GM21528 (cell line): ENCODE data around the gene TMEM120B.
"Not testable (repeated sequence)": the region's sequence is repeated elsewhere in the genome, so short reads cannot be mapped to it uniquely, and the experiment has no call there.

Source experiments
- ATAC-seq: cut with Tn5 transposase; IDR thresholded peaks from one replicate; pipeline ENCODE4 v1.9.1; 2021; ENCODE audit warnings: mild to moderate bottlenecking, moderate library complexity; ENCODE audit not compliant: unreplicated experiment, low FRiP score

The TMEM120B gene

DNA sequence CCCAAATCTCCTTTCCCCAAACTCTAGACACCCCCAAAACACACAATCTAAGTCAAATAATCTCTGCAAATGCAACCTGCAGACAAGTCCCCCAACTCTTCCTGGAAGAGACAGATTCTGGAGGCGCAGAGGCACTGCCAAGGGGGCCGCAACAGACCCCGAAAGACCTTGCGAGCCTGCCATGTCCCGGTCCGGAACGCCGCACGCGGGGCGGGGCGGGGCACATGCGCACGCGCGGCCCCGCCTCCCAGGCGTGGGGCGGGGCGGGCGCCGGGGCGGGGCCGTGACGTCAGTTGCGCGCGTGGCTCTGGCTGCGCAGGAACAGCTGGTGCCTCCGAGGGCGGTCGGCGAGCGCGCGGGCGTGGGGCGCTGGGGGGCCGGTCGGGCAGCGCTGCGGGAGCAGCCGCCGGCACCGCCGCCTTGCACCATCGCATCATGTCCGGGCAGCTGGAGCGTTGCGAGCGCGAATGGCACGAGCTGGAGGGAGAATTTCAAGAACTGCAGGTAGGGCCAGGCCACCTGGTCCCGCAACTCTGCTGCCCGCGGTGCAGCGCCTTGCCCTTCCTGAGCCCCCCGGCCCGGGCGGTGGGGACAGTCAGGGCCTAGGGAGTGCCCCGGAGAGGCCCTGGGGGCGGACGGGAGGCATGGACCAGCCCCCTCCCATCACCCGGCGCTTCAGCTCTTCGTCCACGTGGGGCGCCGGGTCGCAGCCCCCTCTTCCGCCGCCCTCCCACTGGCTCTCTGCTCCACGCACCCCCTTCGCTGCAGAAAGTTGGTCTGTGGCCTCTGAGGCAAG is at the start of gene TMEM120B:
TSS of gene TMEM120B (plus strand) at position 292 of the 796 bp plus-strand sequence. CDS start at position 436, 144 bp downstream.
- peak; percentile 83 for ATAC-seq

- no peak for ATAC-seq
These were observed 49.0 kb upstream of the TMEM120B start for GRCh38 chr12:121663610-121663929.

- not testable (repeated sequence) for ATAC-seq
These were observed 45.7 kb upstream of the TMEM120B start for GRCh38 chr12:121666829-121667228.

- ATAC-seq, result no peak
These were observed 43.6 kb upstream of the TMEM120B start for GRCh38 chr12:121668750-121669520.

DNA sequence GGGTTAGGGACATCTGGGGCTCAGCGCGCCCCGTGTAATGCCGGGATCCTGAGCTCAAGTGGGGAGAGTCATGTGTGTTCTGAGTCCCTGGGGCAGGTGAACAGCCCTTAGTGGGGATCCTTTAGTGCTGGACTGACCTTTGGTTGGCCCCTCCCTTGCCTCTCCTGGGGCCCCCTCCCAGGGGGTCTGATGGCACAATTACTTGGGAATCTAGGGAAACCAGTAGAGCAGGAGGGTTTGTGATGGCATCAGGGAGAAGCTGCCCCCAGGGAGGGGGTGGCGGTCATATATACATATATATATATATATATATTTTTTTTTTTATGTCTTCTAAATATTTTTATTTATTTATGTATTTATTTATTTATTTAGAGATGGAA is 43.0 kb upstream of the TMEM120B start, which contains the start of gene MORN3:
TSS of gene MORN3 (minus strand) at position 134 of the 380 bp plus-strand sequence. CDS start 171 bp downstream, outside the sequence.
- no peak for ATAC-seq

DNA sequence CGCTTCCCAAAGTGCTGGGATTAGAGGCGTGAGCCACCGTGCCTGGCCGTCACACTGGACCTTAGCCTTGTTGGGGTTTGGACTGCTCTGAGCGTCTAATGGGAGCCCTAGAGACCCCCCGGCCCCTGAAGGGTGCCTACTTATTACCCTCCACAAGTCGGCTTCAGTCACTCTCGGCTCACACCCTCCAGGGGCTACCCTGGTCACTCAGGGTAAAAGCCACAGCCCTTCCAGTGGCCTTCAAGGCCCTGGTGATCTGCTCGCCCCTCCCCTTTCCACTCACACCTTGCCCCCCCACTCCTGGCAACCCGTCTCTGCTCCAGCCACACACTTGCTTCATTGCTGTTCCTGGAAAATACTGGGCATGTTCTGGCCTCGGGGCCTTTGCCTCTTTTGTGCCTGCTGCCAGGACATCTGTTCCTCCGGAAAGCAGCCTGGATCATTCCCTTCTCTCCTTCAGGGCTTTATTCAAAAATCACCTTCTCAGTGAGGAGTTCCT is 39.5 kb upstream of the TMEM120B start:
- no peak for ATAC-seq

GRCh38 chr12:121676190-121676589 is 36.4 kb upstream of the TMEM120B start:
- ATAC-seq, result no peak

DNA sequence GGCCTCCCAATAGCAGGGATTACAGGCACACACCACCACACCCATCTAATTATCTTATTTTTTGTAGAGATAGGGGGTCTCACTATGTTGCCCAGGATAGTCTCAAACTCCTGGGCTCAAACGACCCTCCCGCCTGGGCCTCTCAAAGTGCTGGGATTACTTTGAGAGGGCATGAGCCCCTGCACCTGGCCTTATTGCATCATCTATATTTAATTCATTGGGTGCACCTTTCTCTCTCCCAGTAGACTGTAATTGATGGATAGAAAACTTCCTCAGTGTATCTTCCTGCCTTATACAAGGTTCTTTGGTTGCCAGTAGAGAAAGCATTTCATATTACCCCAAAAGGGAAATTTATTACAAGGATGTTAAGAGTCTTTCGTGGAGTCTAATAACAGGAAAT is 34.2 kb upstream of the TMEM120B start:
- ATAC-seq, result no peak

DNA sequence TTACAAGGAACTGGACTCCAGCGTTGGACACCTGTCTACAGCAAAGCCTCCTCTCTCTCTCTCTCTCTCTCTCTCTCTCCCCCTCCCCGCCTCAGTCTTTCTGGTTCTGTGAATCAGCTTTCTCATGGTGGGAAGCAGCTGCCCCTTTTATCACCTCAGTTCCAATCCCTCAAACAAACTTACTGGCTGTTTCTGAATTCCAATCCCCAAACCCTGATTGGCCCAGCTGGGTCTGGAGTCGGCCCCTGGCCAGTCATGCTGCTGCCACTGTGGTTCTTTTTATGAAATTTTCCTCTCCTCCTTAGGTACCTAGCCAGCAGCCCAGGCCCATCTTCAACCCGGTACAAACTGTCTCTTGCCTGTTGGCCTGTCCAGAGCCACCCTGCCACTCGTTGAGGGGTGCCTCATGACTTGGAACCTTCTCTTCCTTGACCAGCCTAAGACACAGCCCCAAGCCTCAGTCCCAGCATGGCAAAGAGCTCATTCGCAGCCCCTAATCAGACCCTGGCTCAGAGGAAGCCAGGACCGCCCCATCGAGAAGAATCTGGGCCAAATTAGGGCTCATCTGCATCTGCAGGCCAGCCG is 33.7 kb upstream of the TMEM120B start:
- no peak for ATAC-seq

- not testable (repeated sequence) for ATAC-seq
These were observed 32.8 kb upstream of the TMEM120B start for GRCh38 chr12:121679661-121680197.

- no peak for ATAC-seq
These were observed 23.6 kb upstream of the TMEM120B start for GRCh38 chr12:121688966-121689365.

DNA sequence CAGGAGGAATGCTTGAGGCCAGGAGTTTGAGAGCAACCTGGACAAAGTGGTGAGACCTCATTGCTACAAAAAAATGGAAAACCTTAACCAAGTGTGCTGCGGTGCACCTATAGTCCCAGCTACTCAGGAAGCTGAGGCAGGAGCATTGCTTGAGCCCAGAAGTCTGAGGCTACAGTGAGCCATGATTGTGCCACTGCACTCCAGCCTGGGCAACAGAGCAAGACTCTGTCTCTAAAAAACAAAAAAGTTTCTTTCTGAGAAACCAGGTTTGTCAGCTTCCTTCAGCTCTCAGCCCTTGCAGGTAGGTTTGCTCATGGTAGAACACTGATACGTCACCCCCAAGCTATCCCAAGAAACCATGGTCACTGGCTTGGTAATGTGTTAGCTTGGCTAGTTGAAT is 23.1 kb upstream of the TMEM120B start:
- no peak for ATAC-seq

GRCh38 chr12:121692744-121693143 is 19.8 kb upstream of the TMEM120B start:
- not testable (repeated sequence) for ATAC-seq

DNA sequence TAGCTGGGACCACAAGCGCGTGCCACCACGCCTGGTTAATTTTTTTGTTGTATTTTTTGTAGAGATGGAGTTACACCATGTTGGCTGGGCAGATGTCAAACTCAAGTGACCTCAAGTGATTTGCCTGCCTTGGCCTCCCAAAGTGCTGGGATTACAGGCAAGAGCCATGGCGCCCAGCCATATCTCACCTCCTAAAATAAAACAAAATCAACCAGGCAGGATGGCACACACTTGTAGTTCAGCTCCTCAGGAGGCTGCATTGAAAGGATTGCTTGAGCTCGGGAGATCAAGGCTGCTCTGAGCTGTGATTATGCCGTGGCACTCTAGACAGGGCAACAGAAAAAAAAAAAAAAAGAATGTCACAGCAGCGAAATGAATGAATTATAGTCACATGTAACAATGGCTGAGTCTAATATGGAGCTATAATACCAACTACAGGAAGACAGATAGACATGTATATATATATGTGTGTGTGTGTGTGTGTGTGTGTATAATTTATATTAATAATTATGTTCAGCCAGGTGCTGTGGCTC is 19.3 kb upstream of the TMEM120B start:
- no peak for ATAC-seq

- ATAC-seq, result no peak
These were observed 15.4 kb upstream of the TMEM120B start for GRCh38 chr12:121697093-121697698.

- not testable (repeated sequence) for ATAC-seq
These were observed 14.7 kb upstream of the TMEM120B start for GRCh38 chr12:121697861-121698260.

DNA sequence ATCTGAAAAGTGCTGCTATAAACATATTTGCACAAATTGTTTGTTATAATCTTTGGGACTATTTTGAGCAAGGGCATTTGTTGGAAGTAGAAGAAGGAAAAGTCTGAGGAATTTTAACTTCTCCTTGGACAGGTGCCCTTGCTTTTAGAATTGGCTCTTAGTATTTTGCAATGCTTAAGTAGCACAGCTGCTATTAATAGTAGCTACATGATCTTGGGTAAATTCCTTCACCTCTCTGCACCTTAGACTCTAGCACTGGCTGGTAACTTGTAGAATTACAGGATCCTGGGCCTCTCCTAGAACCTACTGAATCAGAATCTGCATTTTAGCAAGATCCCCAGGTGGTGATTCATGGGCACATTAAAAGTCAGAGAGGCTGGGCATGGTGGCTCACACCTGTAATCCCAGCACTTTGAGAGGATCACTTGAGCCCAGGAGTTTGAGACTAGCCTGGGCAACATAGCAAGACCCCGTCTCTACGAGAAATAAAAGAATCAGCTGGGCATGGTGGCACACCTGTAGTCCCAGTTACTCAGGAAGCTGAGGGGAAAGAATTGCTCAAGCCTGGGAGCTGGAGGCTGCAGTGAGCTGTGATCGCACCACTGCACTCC is 10.8 kb upstream of the TMEM120B start:
- no peak for ATAC-seq

DNA sequence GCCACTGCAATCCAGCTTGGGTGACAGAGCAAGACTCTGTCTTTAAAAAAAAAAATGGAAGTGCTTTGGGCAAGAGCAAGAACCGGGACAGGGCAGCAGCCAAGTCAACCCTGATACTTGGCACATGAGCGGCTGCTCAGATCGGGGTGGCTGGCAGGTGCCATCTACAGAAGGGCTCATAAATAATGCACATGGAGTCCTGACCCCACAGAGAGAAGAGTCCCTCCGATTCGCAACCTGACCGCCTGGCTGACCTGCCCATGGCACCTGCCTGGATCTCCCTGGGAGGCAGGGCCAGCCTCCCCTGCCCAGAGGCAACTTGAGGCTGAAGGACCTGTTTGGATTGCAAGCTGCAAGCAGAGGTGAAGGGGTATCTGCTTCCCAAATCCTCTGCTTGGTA is 9.6 kb upstream of the TMEM120B start:
- ATAC-seq, result no peak

- ATAC-seq, result no peak
These were observed 7.0 kb upstream of the TMEM120B start for GRCh38 chr12:121705514-121705913.
